Activated CD8-positive, alpha-beta memory T cell treated with anti-CD3 and anti-CD28 coated beads for 36 hours (primary cell): ENCODE results near the gene KDM2A. TPM values are rescaled to one million over a fixed set of nuclear protein-coding genes. Genes with fewer than 3 reads are reported as not detected.
"Not testable (repeated sequence)": the region's sequence is repeated elsewhere in the genome, so short reads cannot be mapped to it uniquely, and the experiment has no call there.

Experiments used
- CTCF ChIA-PET: fragments of 350-600 bp; sonication (Branson Sonifier 250); formaldehyde crosslinking; loops from one replicate; lab custom pipeline; 2021; ENCODE audit warnings: antibody characterized with exemption; lab: Charles Lee
- POLR2A ChIA-PET: fragments of 350-600 bp; sonication (Branson Sonifier 250); formaldehyde crosslinking; loops from one replicate; lab custom pipeline; 2021; ENCODE audit warnings: antibody characterized with exemption; lab: Charles Lee
- total RNA-seq, 2 experiments: library from RNA; stranded (reverse); gene quantifications; one replicate each; pipeline ENCODE4 v1.2.3, GENCODE V29; 2021

KDM2A gene
- total RNA-seq, 2 experiments from 2014 or later: 85.3 to 87.6 TPM

- ChIA-PET CTCF (interaction anchor here (0.8 kb wide), 1 partner anchor 28 kb away, joined by 3 read pairs; no protein-coding TSS in a partner anchor), POLR2A (interaction anchor here (0.6 kb wide), 1 partner anchor 39 kb away, joined by 4 read pairs; no protein-coding TSS in a partner anchor)
Observed at GRCh38 chr11:67157691-67158090, 38.6 kb downstream of the KDM2A start.

- ChIA-PET POLR2A (interaction anchor here (0.6 kb wide), 1 partner anchor 40 kb away, joined by 4 read pairs; no protein-coding TSS in a partner anchor), CTCF (interaction anchor here (0.8 kb wide), 1 partner anchor 27 kb away, joined by 3 read pairs; no protein-coding TSS in a partner anchor)
Observed at GRCh38 chr11:67158221-67158620, 39.2 kb downstream of the KDM2A start.

GRCh38 chr11:67160045-67160444 lies 41.0 kb downstream of the KDM2A start:
- POLR2A ChIA-PET: interaction anchor here (0.5 to 0.7 kb wide), 2 partner anchors 15 to 79 kb away, joined by 3 read pairs; no protein-coding TSS in a partner anchor
- CTCF ChIA-PET: no interaction called here

GRCh38 chr11:67160872-67161783 lies 42.1 kb downstream of the KDM2A start:
- ChIA-PET CTCF (no interaction called here), POLR2A (no interaction called here)

GRCh38 chr11:67163006-67163405 lies 43.9 kb downstream of the KDM2A start:
- POLR2A ChIA-PET: no interaction called here
- CTCF ChIA-PET: no interaction called here

GRCh38 chr11:67165623-67166022 lies 46.6 kb downstream of the KDM2A start:
- ChIA-PET CTCF (no interaction called here), POLR2A (no interaction called here)

GRCh38 chr11:67167091-67167490 lies 48.0 kb downstream of the KDM2A start:
- POLR2A ChIA-PET: interaction anchor here (0.7 kb wide), 1 partner anchor 56 kb away, joined by 4 read pairs; no protein-coding TSS in a partner anchor

GRCh38 chr11:67167719-67168118 lies 48.7 kb downstream of the KDM2A start:
- CTCF ChIA-PET: interaction anchor here (1.0 to 1.5 kb wide), 3 partner anchors 20 to 202 kb away, joined by 3 to 5 read pairs (median 3); no protein-coding TSS in a partner anchor
- POLR2A ChIA-PET: interaction anchor here (0.7 kb wide), 1 partner anchor 57 kb away, joined by 4 read pairs; no protein-coding TSS in a partner anchor

More at GRCh38 chr11:67167091-67167490, 48.0 kb downstream of the KDM2A start:
- CTCF ChIA-PET: interaction anchor here (1.2 to 1.5 kb wide), 2 partner anchors 19 to 203 kb away, joined by 3 to 5 read pairs; no protein-coding TSS in a partner anchor

- ChIA-PET CTCF (interaction anchor here (0.6 to 1.6 kb wide), 4 partner anchors 41 to 102 kb away, joined by 3 to 6 read pairs (median 5); no protein-coding TSS in a partner anchor), POLR2A (interaction anchor here (0.6 kb wide), 1 partner anchor 315 kb away, joined by 3 read pairs; no protein-coding TSS in a partner anchor)
Observed at GRCh38 chr11:67168911-67169310, 49.8 kb downstream of the KDM2A start.

- ChIA-PET POLR2A (no interaction called here), CTCF (no interaction called here)
Observed at GRCh38 chr11:67174311-67174710, 55.2 kb downstream of the KDM2A start.

GRCh38 chr11:67177399-67178281 lies 58.6 kb downstream of the KDM2A start:
- ChIA-PET POLR2A (no interaction called here), CTCF (no interaction called here)

GRCh38 chr11:67178421-67178820 lies 59.4 kb downstream of the KDM2A start:
- POLR2A ChIA-PET: no interaction called here
- CTCF ChIA-PET: no interaction called here

GRCh38 chr11:67178878-67179277 lies 59.8 kb downstream of the KDM2A start:
- POLR2A ChIA-PET: no interaction called here
- CTCF ChIA-PET: no interaction called here

GRCh38 chr11:67179892-67180490 lies 60.9 kb downstream of the KDM2A start:
- POLR2A ChIA-PET: interaction anchor here (0.6 kb wide), 1 partner anchor 415 kb away, joined by 3 read pairs; no protein-coding TSS in a partner anchor
- CTCF ChIA-PET: no interaction called here

GRCh38 chr11:67194096-67194495 lies 75.0 kb downstream of the KDM2A start:
- ChIA-PET CTCF (no interaction called here), POLR2A (no interaction called here)

GRCh38 chr11:67195971-67196456 lies 77.0 kb downstream of the KDM2A start:
- CTCF ChIA-PET: interaction anchor here (1.2 kb wide), 1 partner anchor 9 kb away, joined by 3 read pairs; no protein-coding TSS in a partner anchor
- POLR2A ChIA-PET: interaction anchor here (0.7 kb wide), 1 partner anchor 884 kb away, joined by 6 read pairs; no protein-coding TSS in a partner anchor

GRCh38 chr11:67197606-67198005 lies 78.5 kb downstream of the KDM2A start:
- CTCF ChIA-PET: interaction anchor here (0.7 kb wide), 1 partner anchor 35 kb away, joined by 4 read pairs; no protein-coding TSS in a partner anchor
- POLR2A ChIA-PET: no interaction called here

- POLR2A ChIA-PET, CTCF ChIA-PET: not testable (repeated sequence)
Observed at GRCh38 chr11:67198781-67199180, 79.7 kb downstream of the KDM2A start.
